Psoas muscle (tissue), 8 donors: Measurements from ENCODE around the gene MMP3. TPM values are rescaled to one million over a fixed set of nuclear protein-coding genes. Genes with fewer than 3 reads are reported as not detected.

ENCODE experiments used
- ATAC-seq, 4 donors: fragments of 200-7000 bp; cut with Tn5 transposase; one replicate each; pipeline ENCODE4 v1.9.1; 2020; ENCODE audit warnings: moderate library complexity in 3 of 4, mild to moderate bottlenecking in 2 of 4
- DNase-seq, 2 donors: peaks; one replicate each; pipeline ENCODE4 v3.0.0-alpha.2; 2020
- H3K27ac ChIP-seq: fragments of 200-600 bp; one replicate; pipeline ENCODE4 v1.8.0; 2022
- H3K27me3 ChIP-seq, 3 donors: fragments of 200-600 bp in 1 of 3; one replicate each; pipeline versions ENCODE4 v1.6.1 to v1.8.0; 2013 to 2022; ENCODE audit warnings: low read length in 2 of 3, mild to moderate bottlenecking in 2 of 3, moderate library complexity in 1 of 3; ENCODE audit not compliant: insufficient read depth in 3 of 3
- H3K36me3 ChIP-seq, 2 donors: fragments of 200-600 bp in 1 of 2; one replicate each; pipeline versions ENCODE4 v1.6.1 to v1.8.0; 2013 to 2022; ENCODE audit warnings: low read depth in 1 of 2, mild to moderate bottlenecking in 1 of 2, moderate library complexity in 1 of 2; ENCODE audit not compliant: insufficient read depth in 1 of 2
- H3K4me1 ChIP-seq: fragments of 200-600 bp; one replicate; pipeline ENCODE4 v1.8.0; 2022
- H3K4me3 ChIP-seq: fragments of 200-600 bp; one replicate; pipeline ENCODE4 v1.8.0; 2022; ENCODE audit warnings: mild to moderate bottlenecking
- H3K9me3 ChIP-seq: fragments of 200-600 bp; one replicate; pipeline ENCODE4 v1.8.0; 2022
- WGBS, 3 donors: extraction: QIAGEN DNeasy Blood & Tissue Kit; methylation state at CpG; one replicate each; pipeline versions ENCODE4 v1.1.6 to v1.1.7; 2013; 5-methylcytosine and 5-hydroxymethylcytosine counted together
- intact Hi-C, 2 donors: fragments of 100-400 bp; cut with DNase I; formaldehyde crosslinking; loops; one replicate each; pipeline versions ENCODE4 v1.11.0 to v1.14.2; 2022
- polyA plus RNA-seq, 3 donors: library from polyadenylated mRNA; stranded (reverse); fragments of 200-250 nt; gene quantifications; one replicate each; pipeline ENCODE4 v1.2.3, GENCODE V29; 2013
- total RNA-seq, 4 donors: library from RNA; stranded (reverse); fragmentation: NEBNext Ultra II Directional in 2 of 4; extraction: Animal tissue kit (Norgen Biotek cat#: 25700) in 2 of 4; gene quantifications; one replicate each; pipeline versions ENCODE4 v1.2.1 to v1.2.4, GENCODE V29; 2021 to 2023
- TF ChIP-seq, protein P1 (sequence below): fragments of 200-600 bp; IDR thresholded peaks from one replicate; pipeline ENCODE4 v1.8.0; 2022; ENCODE audit warnings: antibody characterized with exemption
- donor health status: healthy with polysubstance abuse.
- donor health status: DM: no; HTN: no; CAD: no; lungs with moderate emphysema.
- donor health status: Bipolar disorder and iron deficiency.
- donor health status: healthy.
- donor health status: DM: yes; HTN: yes; CAD: no.
- donor health status: DM: no; HTN: no; CAD: no.
- donor health status: DM: no; HTN: no; CAD: no.
- donor health status: DM: yes; HTN: yes; CAD: no.

The MMP3 gene
- total and polyA plus RNA-seq, 7 donors, result 0.17 to 7.3 (median 1.1) TPM

DNA sequence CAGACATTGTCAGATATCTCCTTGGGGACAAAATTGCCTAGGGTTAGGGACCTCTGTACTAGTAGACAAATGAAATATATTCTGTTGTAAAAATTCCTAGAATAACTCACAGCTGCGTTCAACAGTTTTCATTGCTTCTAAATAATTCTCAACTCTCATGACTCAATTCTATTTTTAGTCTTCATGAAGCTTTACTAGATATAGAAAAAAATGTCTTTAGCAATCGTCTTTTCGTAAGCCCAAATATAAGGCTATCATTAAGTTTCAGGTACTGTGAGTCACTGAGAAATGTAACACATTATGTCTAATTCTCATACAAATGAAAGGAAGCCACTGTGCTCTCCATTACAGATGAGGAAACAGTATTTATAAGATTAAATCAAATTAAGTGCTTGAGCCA, 24.9 kb upstream of the MMP3 start:
- H3K36me3 ChIP-seq, result no peaks in the 10 kb centered on the region
- no peaks in the 10 kb centered on the region for H3K9me3 ChIP-seq
- WGBS, 3 donors, result 41 to 50% (median 50%) methylated on average over 3 of the region's 3 CpGs
- TF ChIP-seq, protein P1, sequence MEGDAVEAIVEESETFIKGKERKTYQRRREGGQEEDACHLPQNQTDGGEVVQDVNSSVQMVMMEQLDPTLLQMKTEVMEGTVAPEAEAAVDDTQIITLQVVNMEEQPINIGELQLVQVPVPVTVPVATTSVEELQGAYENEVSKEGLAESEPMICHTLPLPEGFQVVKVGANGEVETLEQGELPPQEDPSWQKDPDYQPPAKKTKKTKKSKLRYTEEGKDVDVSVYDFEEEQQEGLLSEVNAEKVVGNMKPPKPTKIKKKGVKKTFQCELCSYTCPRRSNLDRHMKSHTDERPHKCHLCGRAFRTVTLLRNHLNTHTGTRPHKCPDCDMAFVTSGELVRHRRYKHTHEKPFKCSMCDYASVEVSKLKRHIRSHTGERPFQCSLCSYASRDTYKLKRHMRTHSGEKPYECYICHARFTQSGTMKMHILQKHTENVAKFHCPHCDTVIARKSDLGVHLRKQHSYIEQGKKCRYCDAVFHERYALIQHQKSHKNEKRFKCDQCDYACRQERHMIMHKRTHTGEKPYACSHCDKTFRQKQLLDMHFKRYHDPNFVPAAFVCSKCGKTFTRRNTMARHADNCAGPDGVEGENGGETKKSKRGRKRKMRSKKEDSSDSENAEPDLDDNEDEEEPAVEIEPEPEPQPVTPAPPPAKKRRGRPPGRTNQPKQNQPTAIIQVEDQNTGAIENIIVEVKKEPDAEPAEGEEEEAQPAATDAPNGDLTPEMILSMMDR, result no peak
- H3K27ac ChIP-seq, result no peak overlapping the region
- H3K27me3 ChIP-seq, result no peaks in the 10 kb centered on the region
- ATAC-seq (no peak), DNase-seq (no peak)
- no peaks in the 10 kb centered on the region for H3K4me1 ChIP-seq
- no peak overlapping the region for H3K4me3 ChIP-seq
- intact Hi-C loops, result no loop called here

DNA sequence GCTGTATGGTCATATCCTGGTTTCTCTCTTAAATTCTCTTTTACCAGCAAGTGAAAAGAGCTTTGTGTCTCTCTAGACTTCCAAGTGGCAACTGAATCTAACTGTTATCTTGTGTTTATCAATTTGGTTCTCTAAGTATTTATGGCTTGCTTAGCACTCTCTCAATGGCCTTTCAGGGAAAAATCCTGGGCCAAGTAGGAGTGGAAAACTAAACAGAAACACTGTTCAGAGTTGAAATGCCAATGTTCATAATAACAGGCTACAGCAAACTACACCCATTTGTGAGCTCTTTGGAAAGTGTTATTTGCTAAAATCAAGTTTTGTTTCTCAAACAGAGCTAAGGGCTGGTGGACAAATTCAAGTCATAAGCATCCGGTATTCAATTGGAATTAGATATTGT, 21.3 kb upstream of the MMP3 start:
- DNase-seq (no peak), ATAC-seq (no peak)
- H3K9me3 ChIP-seq, result no peaks in the 10 kb centered on the region
- no peak overlapping the region for H3K27ac ChIP-seq
- intact Hi-C loops, result no loop called here
- H3K27me3 ChIP-seq, result no peaks in the 10 kb centered on the region
- TF ChIP-seq, protein P1, result no peak
- 91 to 95% (median 95%) methylated on average over 1 of the region's 1 CpG for WGBS, 3 donors
- H3K36me3 ChIP-seq, result no peaks in the 10 kb centered on the region
- no peaks in the 10 kb centered on the region for H3K4me1 ChIP-seq
- H3K4me3 ChIP-seq, result no peak overlapping the region

DNA sequence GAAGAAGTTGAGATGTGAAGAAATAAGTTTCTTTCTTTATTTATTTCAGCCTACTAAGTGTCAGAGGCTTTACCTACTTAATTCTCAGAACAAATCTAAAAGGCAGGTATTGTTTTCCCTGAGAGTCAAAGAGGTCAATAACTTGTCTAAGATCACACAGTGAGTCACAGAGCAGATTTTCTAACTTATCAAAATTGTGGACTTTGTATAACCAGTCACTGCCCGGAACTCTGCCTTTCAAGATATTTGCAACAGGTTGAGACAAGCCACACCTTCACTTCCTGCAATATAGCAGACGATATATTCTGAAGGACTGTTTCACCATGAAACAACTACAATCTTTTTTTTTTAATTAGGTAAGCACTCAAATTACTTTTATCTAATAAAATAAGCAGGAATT, 10.5 kb upstream of the MMP3 start:
- H3K9me3 ChIP-seq, result no peaks in the 10 kb centered on the region
- H3K27me3 ChIP-seq, result no peaks in the 10 kb centered on the region
- H3K36me3 ChIP-seq, result no peaks in the 10 kb centered on the region
- H3K27ac ChIP-seq, result no peak overlapping the region
- ATAC-seq (no peak), DNase-seq (no peak)
- 78 to 85% (median 82%) methylated on average over 2 of the region's 2 CpGs for WGBS, 3 donors
- no peaks in the 10 kb centered on the region for H3K4me1 ChIP-seq
- intact Hi-C loops, result no loop called here
- no peak overlapping the region for H3K4me3 ChIP-seq
- TF ChIP-seq, protein P1, result no peak

DNA sequence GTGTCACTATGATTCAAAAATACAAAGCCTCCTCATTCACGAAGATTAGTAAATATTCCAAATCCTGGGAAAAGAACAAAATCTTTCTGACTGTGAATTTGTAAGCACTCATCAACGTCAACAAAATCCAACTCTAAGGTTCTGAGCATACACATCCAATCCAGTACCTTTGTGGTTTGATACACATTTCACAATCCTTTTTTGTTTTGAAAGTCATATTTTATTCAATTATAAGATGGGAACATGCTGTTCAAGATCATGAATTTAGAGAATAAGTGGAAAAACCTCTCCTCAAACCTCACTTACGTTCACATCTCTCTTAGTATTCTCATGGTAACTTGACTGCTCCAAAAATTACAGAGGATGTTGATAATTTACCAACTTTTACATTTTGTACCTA, 9.6 kb upstream of the MMP3 start:
- ATAC-seq, result no peak
- TF ChIP-seq, protein P1, result no peak
- WGBS, 3 donors, result 79 to 83% (median 82%) methylated on average over 3 of the region's 3 CpGs

DNA sequence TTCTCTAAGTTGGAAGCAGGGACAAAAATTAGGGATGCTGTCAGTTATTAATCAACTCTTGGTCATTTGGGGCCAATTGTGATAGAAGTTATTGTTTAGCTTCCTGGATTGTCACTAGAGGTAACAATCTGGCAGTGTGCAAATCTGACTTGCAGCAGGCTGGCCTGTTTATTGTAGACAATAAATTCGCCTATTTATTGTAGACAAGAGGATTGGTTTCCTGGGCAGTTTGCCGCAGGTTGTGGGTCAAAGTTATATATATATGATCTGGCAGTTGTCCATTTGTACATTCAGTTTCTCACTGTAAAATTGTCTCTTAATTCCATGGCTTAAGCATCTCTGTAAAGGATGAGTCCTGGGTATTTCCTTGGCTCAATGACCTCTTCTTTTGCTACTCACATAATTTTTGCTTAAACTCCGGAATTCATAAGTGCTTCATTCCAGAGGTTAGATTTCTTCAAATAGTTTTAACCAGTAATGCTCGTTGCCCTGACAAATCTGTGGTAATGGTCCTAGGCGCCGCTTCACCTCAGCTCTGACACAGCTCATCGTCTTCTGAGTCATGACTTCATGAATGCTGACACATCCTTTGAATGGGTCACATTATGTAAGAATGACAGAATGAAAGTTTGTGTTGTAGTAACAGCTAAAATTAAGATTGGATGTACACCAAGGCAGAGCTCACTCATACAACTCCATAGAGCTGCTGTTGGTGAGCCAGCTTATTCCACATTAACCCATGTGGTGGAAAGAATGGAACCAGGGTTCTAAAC, 7.8 kb upstream of the MMP3 start:
- ATAC-seq, result no peak
- Histone ChIP-seq H3K27ac (no peak overlapping the region), H3K4me1 (no peaks in the 10 kb centered on the region), H3K36me3 (no peaks in the 10 kb centered on the region), H3K9me3 (no peaks in the 10 kb centered on the region), H3K4me3 (no peak overlapping the region), H3K27me3 (no peaks in the 10 kb centered on the region)
- TF ChIP-seq, protein P1, result no peak
- WGBS, 3 donors, result 69 to 76% (median 75%) methylated on average over 7 of the region's 7 CpGs
- intact Hi-C loops, result no loop called here
- no peak for DNase-seq

More for the DNA sequence above, 9.6 kb upstream of the MMP3 start:
- H3K4me1 ChIP-seq, result no peaks in the 10 kb centered on the region
- no peaks in the 10 kb centered on the region for H3K27me3 ChIP-seq
- H3K4me3 ChIP-seq, result no peak overlapping the region
- H3K9me3 ChIP-seq, result no peaks in the 10 kb centered on the region
- intact Hi-C loops, result no loop called here
- no peak for DNase-seq
- no peak overlapping the region for H3K27ac ChIP-seq
- H3K36me3 ChIP-seq, result no peaks in the 10 kb centered on the region
